K562 (cell line): ENCODE data around the gene OXA1L. TPM values are rescaled to one million over a fixed set of nuclear protein-coding genes. Genes with fewer than 3 reads are reported as not detected.

ENCODE experiments used
- ATAC-seq: fragments of 200-7000 bp; cut with Tn5 transposase; 3 replicates; pipeline ENCODE4 v1.9.1; 2020; ENCODE audit warnings: moderate library complexity
- BruUV-seq: library from RNA; stranded (reverse); fragments of 400-500 nt; replicated peaks from 2 replicates; lab custom pipeline; 2021; lab: Mats Ljungman, UMichigan
- CTCF ChIA-PET: fragments of 300-600 bp; formaldehyde crosslinking; extraction: SDS; loops from one replicate; lab custom pipeline; 2021; ENCODE audit warnings: low intra/inter-chr PET ratio; lab: Yijun Ruan, JAX
- POLR2A ChIA-PET: fragments of 300-600, 350-650 bp; sonication (Branson Sonifier 250); formaldehyde crosslinking; extraction: SDS; loops from one replicate; lab custom pipeline; 2021; ENCODE audit warnings: antibody characterized with exemption, inconsistent platforms; lab: Yijun Ruan, JAX
- DNase-seq, 4 experiments: peaks; one replicate each; pipeline versions ENCODE4 v3.0.0 to v3.0.0-alpha.2; 2011 to 2018; ENCODE audit warnings: low spot score in 3 of 4, mixed read lengths in 3 of 4; ENCODE audit errors: extremely low read depth in 1 of 4
- FAIRE-seq: peaks from 2 replicates; lab custom pipeline; 2011; peaks lifted over from hg19 to GRCh38; lab: Jason Lieb, UNC
- H2AFZ ChIP-seq: 2 replicates; pipeline ENCODE4 v1.6.0; 2011; ENCODE audit warnings: low read depth, low read length, control low read depth, inconsistent platforms
- H3K27ac ChIP-seq: fragments of 200-600 bp; 3 replicates; pipeline ENCODE4 v1.8.0; 2011; ENCODE audit warnings: low read depth, mild to moderate bottlenecking, control low read depth, inconsistent platforms, low read length, moderate library complexity, mixed read lengths; ENCODE audit errors: extremely low read depth
- H3K27me3 ChIP-seq, 2 experiments: fragments of 300-600 bp in 1 of 2; 2 replicates in 1 of 2; 3 replicates in 1 of 2; pipeline versions ENCODE4 v1.6.0 to v1.8.0; 2011; ENCODE audit warnings: inconsistent platforms in 2 of 2, low read length in 2 of 2, mild to moderate bottlenecking in 1 of 2, mixed read lengths in 1 of 2, moderate library complexity in 1 of 2; ENCODE audit not compliant: control insufficient read depth in 2 of 2, insufficient read depth in 2 of 2
- H3K36me3 ChIP-seq: fragments of 300-600 bp; 3 replicates; pipeline ENCODE4 v1.8.0; 2011; ENCODE audit warnings: mild to moderate bottlenecking, low read length, inconsistent platforms; ENCODE audit not compliant: control insufficient read depth, insufficient read depth
- H3K4me1 ChIP-seq, 2 experiments: fragments of 200-600 bp in 1 of 2; replicated peaks in 1 of 2; 2 replicates in 1 of 2; 3 replicates in 1 of 2; pipeline versions ENCODE4 v1.5.1 to v1.8.0; 2011; ENCODE audit warnings: inconsistent platforms in 2 of 2, low read length in 2 of 2, mild to moderate bottlenecking in 1 of 2, mixed read lengths in 1 of 2, moderate library complexity in 1 of 2; ENCODE audit not compliant: control insufficient read depth in 2 of 2, insufficient read depth in 2 of 2
- H3K4me2 ChIP-seq: 2 replicates; pipeline ENCODE4 v1.6.1; 2011; ENCODE audit warnings: low read length, control low read depth, inconsistent platforms, mixed read lengths; ENCODE audit not compliant: insufficient read depth
- H3K4me3 ChIP-seq: fragments of 200-600 bp; sonication (generic), shearing (Covaris generic); 2 replicates; pipeline ENCODE4 v1.5.1; 2016; ENCODE audit warnings: control low read depth, inconsistent platforms
- H3K79me2 ChIP-seq: fragments of 200-600 bp; 3 replicates; pipeline ENCODE4 v1.8.0; 2011; ENCODE audit warnings: low read length, inconsistent platforms; ENCODE audit not compliant: control insufficient read depth, insufficient read depth
- H3K9ac ChIP-seq, 2 experiments: 2 replicates each; pipeline versions ENCODE4 v1.6.0 to v1.6.1; 2011; ENCODE audit warnings: low read depth in 2 of 2, low read length in 2 of 2, control low read depth in 1 of 2, inconsistent platforms in 1 of 2, mild to moderate bottlenecking in 1 of 2, mixed read lengths in 1 of 2; ENCODE audit not compliant: insufficient read depth in 1 of 2
- H3K9me1 ChIP-seq: one replicate; pipeline ENCODE4 v1.6.0; 2011; ENCODE audit warnings: inconsistent platforms, mild to moderate bottlenecking, low read length, moderate library complexity; ENCODE audit not compliant: control insufficient read depth, insufficient read depth
- H3K9me3 ChIP-seq: replicated peaks from 2 replicates; pipeline ENCODE4 v1.5.1; 2011; ENCODE audit warnings: low read depth, low read length, inconsistent platforms; ENCODE audit not compliant: control insufficient read depth, insufficient read depth
- H4K20me1 ChIP-seq: replicated peaks from 2 replicates; pipeline ENCODE4 v1.6.1; 2011; ENCODE audit warnings: low read length, inconsistent platforms, mixed read lengths; ENCODE audit not compliant: control insufficient read depth, insufficient read depth
- GATA2 ChIP-seq: sonication (generic); formaldehyde crosslinking; IDR thresholded peaks from 2 replicates; pipeline ENCODE4 v1.4.0; 2020; ENCODE audit warnings: mild to moderate bottlenecking, missing genetic modification reagents
- SPI1 ChIP-seq: IDR thresholded peaks from 2 replicates; pipeline ENCODE4 v1.6.1; 2011; ENCODE audit warnings: low read depth, low read length, control low read depth, borderline replicate concordance
- TSC22D4 ChIP-seq: fragments of 450-650 bp; IDR thresholded peaks from 2 replicates; pipeline ENCODE4 v1.6.1; 2016; ENCODE audit warnings: missing genetic modification characterization, missing biosample characterization, control low read depth
- ZNF253 ChIP-seq: fragments of 250-450 bp; sonication (Bioruptor Pico); conservative IDR thresholded peaks from 2 replicates; pipeline ENCODE4 v1.6.1; 2021; ENCODE audit warnings: mild to moderate bottlenecking
- ZNF699 ChIP-seq: fragments of 250-450 bp; sonication (Bioruptor Pico); IDR thresholded peaks from 2 replicates; pipeline ENCODE4 v1.8.0; 2021; ENCODE audit warnings: mild to moderate bottlenecking, moderate library complexity; ENCODE audit not compliant: insufficient replicate concordance
- WGBS: fragments of 100-300 bp; shearing (Covaris generic); methylation state at CpG from one replicate; pipeline ENCODE4 v1.1.6; 2016; ENCODE audit warnings: low coverage, mixed read lengths; ENCODE audit not compliant: insufficient coverage; ENCODE audit errors: missing lambda C conversion rate; 5-methylcytosine and 5-hydroxymethylcytosine counted together
- in situ Hi-C: fragments of 300-500 bp; cut with MboI; formaldehyde crosslinking; loops from 4 replicates; pipeline ENCODE4 v1.15.0; 2018; ENCODE audit warnings: inconsistent platforms, mixed read lengths
- intact Hi-C: fragments of 100-400 bp; cut with micrococcal nuclease; formaldehyde crosslinking; loops from 2 replicates; pipeline ENCODE4 v1.14.2; 2022
- polyA plus RNA-seq, 8 experiments: library from polyadenylated mRNA; depleted of rRNA in 4 of 8; stranded (reverse) in 5 of 8; unstranded in 3 of 8; fragments of >200 nt; fragmentation: Nextera tagmentation in 2 of 8; fragmentation: Illumina TruSeq in 1 of 8; extraction: Ambion mirVana in 2 of 8; extraction: Trizol in 1 of 8; gene quantifications; 2 replicates each; pipeline versions ENCODE4 v1.2.1 to v1.2.3, GENCODE V29; 2011 to 2014; ENCODE audit warnings: inconsistent platforms in 1 of 8, missing spikeins in 1 of 8
- total RNA-seq, 7 experiments: library from RNA; depleted of rRNA in 6 of 7; stranded (reverse); fragments of >200 nt in 6 of 7; fragmentation: Illumina TruSeq in 2 of 7; extraction: Trizol in 2 of 7; gene quantifications; 2 replicates each; pipeline versions ENCODE4 v1.2.1 to v1.2.3, GENCODE V29; 2011 to 2021; ENCODE audit warnings: low replicate concordance in 1 of 7
- TF ChIP-seq, protein P1 (sequence below): fragments of 450-650 bp; IDR thresholded peaks from 2 replicates; pipeline ENCODE4 v1.6.1; 2016

OXA1L gene
- total and polyA plus RNA-seq, 9 of the 15 experiments (the other 6 are each of a cell fraction or from before 2014, with no cell fraction given) = 100 to 204 (median 145) TPM

- intact Hi-C loops = no loop called here
- FAIRE-seq = peak; percentile 73
- Histone ChIP-seq H4K20me1 (no peaks in the 10 kb centered on the region), H3K27me3 (no peaks in the 10 kb centered on the region), H3K4me1 (peaks cover 0 to 13% of the 10 kb centered on the region in 2 experiments; a peak in 2 of 5 replicates), H3K9me1 (no peaks in the 10 kb centered on the region), H2AFZ (peak overlapping the region; percentile 81), H3K79me2 (no peaks in the 10 kb centered on the region), H3K9me3 (no peaks in the 10 kb centered on the region), H3K27ac (no peak overlapping the region), H3K36me3 (no peaks in the 10 kb centered on the region), H3K9ac (no peak overlapping the region), H3K4me3 (no peak overlapping the region), H3K4me2 (no peak overlapping the region)
- POLR2A ChIA-PET = interaction anchor here (2.8 kb wide), 1 partner anchor 12 kb away, joined by 19 read pairs; the partner anchor contains the start of gene OXA1L
- BruUV-seq = no TSS peak
- TF ChIP-seq ZNF253 = no peak
- TF ChIP-seq, protein P1, sequence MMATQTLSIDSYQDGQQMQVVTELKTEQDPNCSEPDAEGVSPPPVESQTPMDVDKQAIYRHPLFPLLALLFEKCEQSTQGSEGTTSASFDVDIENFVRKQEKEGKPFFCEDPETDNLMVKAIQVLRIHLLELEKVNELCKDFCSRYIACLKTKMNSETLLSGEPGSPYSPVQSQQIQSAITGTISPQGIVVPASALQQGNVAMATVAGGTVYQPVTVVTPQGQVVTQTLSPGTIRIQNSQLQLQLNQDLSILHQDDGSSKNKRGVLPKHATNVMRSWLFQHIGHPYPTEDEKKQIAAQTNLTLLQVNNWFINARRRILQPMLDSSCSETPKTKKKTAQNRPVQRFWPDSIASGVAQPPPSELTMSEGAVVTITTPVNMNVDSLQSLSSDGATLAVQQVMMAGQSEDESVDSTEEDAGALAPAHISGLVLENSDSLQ = peak; percentile 19; the same call in 1 of the 2 replicates
- no peak for TF ChIP-seq SPI1
- no peak for TF ChIP-seq ZNF699 (CRISPR knock-in tag)
- TF ChIP-seq GATA2 (CRISPR knock-in tag) = no peak
- TF ChIP-seq TSC22D4 (tag) = no peak
- no peak for DNase-seq
- CTCF ChIA-PET = no interaction called here
- WGBS = 35% methylated on average over 6 of the region's 6 CpGs
- in situ Hi-C loops = no loop called here
- 0 out of 3 replicates have a peak, but pooled peaks have one; percentile 33 for ATAC-seq
These were observed 12.9 kb upstream of the OXA1L start for GRCh38 chr14:22753586-22753985.
